NB4 (cell line): ENCODE results near the gene RASSF7.

Experiments used
- POLR2A ChIP-seq: IDR thresholded peaks from 2 replicates; pipeline ENCODE4 v1.6.1; 2011; ENCODE audit warnings: mild to moderate bottlenecking; ENCODE audit not compliant: insufficient read length; ENCODE audit errors: extremely low read depth
- TF ChIP-seq, protein P1 (sequence below): IDR thresholded peaks from one replicate; pipeline ENCODE4 v1.5.1; 2012; ENCODE audit warnings: low read depth, low read length

DNA sequence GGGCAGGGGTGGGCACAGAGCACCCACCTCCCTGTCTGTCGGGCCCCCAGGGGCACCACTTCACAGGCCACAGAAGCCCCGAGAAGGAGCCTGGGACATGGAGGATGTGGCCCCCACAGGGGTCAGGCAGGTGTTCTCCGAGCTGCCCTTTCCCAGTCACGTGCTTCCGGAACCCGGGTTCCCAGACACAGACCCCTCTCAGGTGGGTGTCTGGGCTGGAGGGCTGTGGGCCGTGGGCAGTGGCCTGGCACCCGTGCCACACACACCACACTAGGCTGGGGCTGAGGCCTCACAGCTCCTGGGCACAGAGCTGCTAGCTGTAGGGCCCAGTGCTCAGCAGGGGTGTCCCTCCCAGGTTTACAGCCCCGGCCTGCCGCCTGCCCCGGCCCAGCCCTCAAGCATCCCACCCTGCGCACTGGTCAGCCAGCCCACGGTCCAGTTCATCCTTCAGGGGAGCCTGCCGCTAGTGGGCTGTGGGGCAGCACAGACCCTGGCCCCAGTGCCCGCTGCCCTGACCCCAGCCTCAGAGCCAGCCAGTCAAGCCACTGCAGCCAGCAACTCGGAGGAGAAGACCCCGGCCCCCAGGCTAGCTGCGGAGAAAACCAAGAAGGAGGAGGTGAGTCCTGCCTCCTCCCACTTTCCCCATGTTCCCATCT, 49.5 kb downstream of the RASSF7 start:
- TF ChIP-seq POLR2A, result no peak
- TF ChIP-seq, protein P1, sequence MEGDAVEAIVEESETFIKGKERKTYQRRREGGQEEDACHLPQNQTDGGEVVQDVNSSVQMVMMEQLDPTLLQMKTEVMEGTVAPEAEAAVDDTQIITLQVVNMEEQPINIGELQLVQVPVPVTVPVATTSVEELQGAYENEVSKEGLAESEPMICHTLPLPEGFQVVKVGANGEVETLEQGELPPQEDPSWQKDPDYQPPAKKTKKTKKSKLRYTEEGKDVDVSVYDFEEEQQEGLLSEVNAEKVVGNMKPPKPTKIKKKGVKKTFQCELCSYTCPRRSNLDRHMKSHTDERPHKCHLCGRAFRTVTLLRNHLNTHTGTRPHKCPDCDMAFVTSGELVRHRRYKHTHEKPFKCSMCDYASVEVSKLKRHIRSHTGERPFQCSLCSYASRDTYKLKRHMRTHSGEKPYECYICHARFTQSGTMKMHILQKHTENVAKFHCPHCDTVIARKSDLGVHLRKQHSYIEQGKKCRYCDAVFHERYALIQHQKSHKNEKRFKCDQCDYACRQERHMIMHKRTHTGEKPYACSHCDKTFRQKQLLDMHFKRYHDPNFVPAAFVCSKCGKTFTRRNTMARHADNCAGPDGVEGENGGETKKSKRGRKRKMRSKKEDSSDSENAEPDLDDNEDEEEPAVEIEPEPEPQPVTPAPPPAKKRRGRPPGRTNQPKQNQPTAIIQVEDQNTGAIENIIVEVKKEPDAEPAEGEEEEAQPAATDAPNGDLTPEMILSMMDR, result no peak
